Right lobe of liver (tissue), 6 donors: ENCODE results near the gene CTRB2. TPM values are rescaled to one million over a fixed set of nuclear protein-coding genes. Genes with fewer than 3 reads are reported as not detected.

Source experiments
- ATAC-seq, 4 donors: fragments of 200-7000 bp; cut with Tn5 transposase; one replicate each; pipeline ENCODE4 v1.9.1; 2020; ENCODE audit warnings: mild to moderate bottlenecking in 4 of 4, moderate library complexity in 4 of 4
- DNase-seq, 3 donors: peaks; one replicate each; pipeline ENCODE4 v3.0.0-alpha.2; 2020
- H3K27ac ChIP-seq, 3 donors: fragments of 200-600 bp; one replicate each; pipeline ENCODE4 v1.8.0; 2022
- H3K27me3 ChIP-seq, 2 donors: fragments of 200-600 bp; one replicate each; pipeline ENCODE4 v1.8.0; 2022
- H3K36me3 ChIP-seq, 4 donors: fragments of 200-600 bp; sonication (generic) in 1 of 4; one replicate each; pipeline versions ENCODE4 v1.5.1 to v1.8.0; 2017 to 2022; ENCODE audit warnings: control low read depth in 1 of 4
- H3K4me1 ChIP-seq, 4 donors: fragments of 200-600 bp; sonication (generic) in 1 of 4; one replicate each; pipeline versions ENCODE4 v1.5.1 to v1.8.0; 2017 to 2022; ENCODE audit warnings: control low read depth in 1 of 4
- H3K4me3 ChIP-seq, 3 donors: fragments of 200-600 bp; one replicate each; pipeline ENCODE4 v1.8.0; 2022
- H3K9me3 ChIP-seq, 4 donors: fragments of 200-600 bp; sonication (generic) in 1 of 4; one replicate each; pipeline versions ENCODE4 v1.5.1 to v1.8.0; 2017 to 2022; ENCODE audit warnings: control low read depth in 1 of 4
- CTCF ChIP-seq, 4 donors: fragments of 200-600 bp in 3 of 4; fragments of 450-650 bp in 1 of 4; IDR thresholded peaks; one replicate each; pipeline versions ENCODE4 v1.5.1 to v1.8.0; 2016 to 2022; ENCODE audit warnings: antibody characterized with exemption in 4 of 4, mild to moderate bottlenecking in 2 of 4
- POLR2A ChIP-seq: fragments of 450-650 bp; IDR thresholded peaks from one replicate; pipeline ENCODE4 v1.6.1; 2017; ENCODE audit warnings: antibody characterized with exemption, mild to moderate bottlenecking
- WGBS: methylation state at CpG from one replicate; pipeline ENCODE4 v1.1.6; 2018; ENCODE audit warnings: low coverage, low lambda C conversion rate; ENCODE audit not compliant: insufficient coverage; ENCODE audit errors: missing lambda C conversion rate; 5-methylcytosine and 5-hydroxymethylcytosine counted together
- intact Hi-C, 2 donors: fragments of 100-400 bp; cut with DNase I; formaldehyde crosslinking; loops; one replicate each; pipeline versions ENCODE4 v1.11.2 to v1.14.1; 2022
- total RNA-seq, 6 experiments: library from RNA; depleted of rRNA in 2 of 6; stranded (reverse); fragments of >200 nt in 2 of 6; fragmentation: NEBNext Ultra II Directional in 3 of 6; extraction: Animal tissue kit (Norgen Biotek cat#: 25700) in 3 of 6; gene quantifications; one replicate each; pipeline versions ENCODE4 v1.1.0 to v1.2.4, GENCODE V29; 2016 to 2023
- donor health status: DM: no; HTN: yes; CAD: no.
- donor health status: DM: no; HTN: no; CAD: no.
- donor health status: DM: no; HTN: no; CAD: no.
- donor health status: DM: no; HTN: yes; CAD: no.
- donor health status: DM: no; HTN: yes; CAD: no.

The CTRB2 gene
- total RNA-seq, 6 experiments from 2014 or later: not detected

GRCh38 chr16:75238132-75238852, 31.3 kb upstream of the CTRB2 start:
- Histone ChIP-seq H3K27me3 (no peaks in the 10 kb centered on the region), H3K27ac (no peak overlapping the region), H3K9me3 (no peaks in the 10 kb centered on the region), H3K4me3 (no peak overlapping the region), H3K4me1 (no peaks in the 10 kb centered on the region), H3K36me3 (peaks cover 0 to 13% (median 6%) of the 10 kb centered on the region in 4 donors)
- ATAC-seq (peak in 2 of 4 donors; percentile 1 to 4), DNase-seq (peak in 1 of 3 donors; percentile 40)
- intact Hi-C loops: loop anchor here in 1 of 2 donors (10.0 kb wide), 1 partner anchor 147 kb away; no protein-coding TSS in a partner anchor
- TF ChIP-seq POLR2A: no peak
- no CpG with 5 or more reads among the region's 25 CpGs for WGBS

- Histone ChIP-seq H3K36me3 (peaks cover 0 to 19% (median 8%) of the 10 kb centered on the region in 4 donors), H3K4me3 (no peak overlapping the region), H3K4me1 (no peaks in the 10 kb centered on the region), H3K27ac (no peak overlapping the region), H3K27me3 (no peaks in the 10 kb centered on the region), H3K9me3 (no peaks in the 10 kb centered on the region)
- peak in 1 of 3 donors; percentile 45 for DNase-seq
- intact Hi-C loops: loop anchor here in 1 of 2 donors (10.0 kb wide), 1 partner anchor 147 kb away; no protein-coding TSS in a partner anchor
- TF ChIP-seq POLR2A (no peak), CTCF (IDR thresholded peaks at IDR 0.05) (no peak)
- no CpG with 5 or more reads among the region's 18 CpGs for WGBS
- ATAC-seq: no peak
Measured at GRCh38 chr16:75237398-75238131, 30.6 kb upstream of the CTRB2 start.

GRCh38 chr16:75236736-75237397, 29.9 kb upstream of the CTRB2 start:
- intact Hi-C loops: loop anchor here in 1 of 2 donors (10.0 kb wide), 1 partner anchor 148 kb away; no protein-coding TSS in a partner anchor
- 93% methylated on average over 6 of the region's 28 CpGs for whole genome bisulfite sequencing
- no peak for TF ChIP-seq CTCF (IDR thresholded peaks at IDR 0.05)
- no peak for TF ChIP-seq POLR2A

GRCh38 chr16:75236232-75236631, 29.3 kb upstream of the CTRB2 start:
- no peaks in the 10 kb centered on the region for H3K9me3 ChIP-seq
- H3K4me3 ChIP-seq: no peak overlapping the region
- no peaks in the 10 kb centered on the region for H3K27me3 ChIP-seq
- WGBS: 58% methylated on average over 4 of the region's 7 CpGs
- ATAC-seq (no peak), DNase-seq (no peak)
- intact Hi-C loops: loop anchor here in 1 of 2 donors (10.0 kb wide), 1 partner anchor 149 kb away; no protein-coding TSS in a partner anchor
- H3K36me3 ChIP-seq: peaks cover 0 to 14% (median 5%) of the 10 kb centered on the region in 4 donors
- TF ChIP-seq CTCF (IDR thresholded peaks at IDR 0.05) (no peak), POLR2A (no peak)
- H3K27ac ChIP-seq: no peak overlapping the region
- H3K4me1 ChIP-seq: no peaks in the 10 kb centered on the region

More at GRCh38 chr16:75236736-75237397, 29.9 kb upstream of the CTRB2 start:
- DNase-seq: peak in 1 of 3 donors; percentile 46
- Histone ChIP-seq H3K27me3 (no peaks in the 10 kb centered on the region), H3K27ac (no peak overlapping the region), H3K9me3 (no peaks in the 10 kb centered on the region), H3K4me3 (no peak overlapping the region), H3K36me3 (peaks cover 0 to 18% (median 6%) of the 10 kb centered on the region in 4 donors), H3K4me1 (no peaks in the 10 kb centered on the region)
- no peak for ATAC-seq
